Measurements from ENCODE around the gene GLRX2. TPM values are rescaled to one million over a fixed set of nuclear protein-coding genes. Genes with fewer than 3 reads are reported as not detected.
"Not testable (repeated sequence)": the region's sequence is repeated elsewhere in the genome, so short reads cannot be mapped to it uniquely, and the experiment has no call there.

GLRX2 gene
- total RNA-seq, 4 donors from 2014 or later = 5.6 to 11.0 (median 8.1) TPM

- peak; percentile 97 to 100 for DNase-seq (ENCODE audit: low spot score in 2 of 2)
- TF ChIP-seq CTCF (IDR thresholded peaks at IDR 0.05) (peak in 2 of 3 donors; percentile 91 to 95), POLR2A (IDR thresholded peaks at IDR 0.05) (no peak)
- WGBS, 2 donors = 0% methylated on average over 30 to 53 of the region's 85 CpGs
- intact Hi-C loops (cut with DNase I; ENCODE audit: low total_unique reads) = no loop called here
- peak within 1 kb of the TSS; percentile 82 for H3K4me3 ChIP-seq (ENCODE audit: low read depth, poor library complexity, severe bottlenecking)
These were observed 16.7 kb upstream of the GLRX2 start, which contains the start of gene CDC73 for GRCh38 chr1:193121616-193122593. CDC73 (plus strand) TSS chr1:193122031; CDS start chr1:193122201, 170 bp downstream.

GRCh38 chr1:193120604-193121166 is 15.5 kb upstream of the GLRX2 start:
- intact Hi-C loops (cut with DNase I; ENCODE audit: low total_unique reads) = no loop called here
- WGBS, 2 donors = 77 to 79% methylated on average over 6 of the region's 6 CpGs
- DNase-seq (ENCODE audit: low spot score in 2 of 2) = no peak
- no peak overlapping the region for H3K4me3 ChIP-seq (ENCODE audit: low read depth, poor library complexity, severe bottlenecking)
- no peak for TF ChIP-seq CTCF (IDR thresholded peaks at IDR 0.05)
- TF ChIP-seq POLR2A (IDR thresholded peaks at IDR 0.05) = no peak

GRCh38 chr1:193118803-193119730 is 13.9 kb upstream of the GLRX2 start:
- intact Hi-C loops (cut with DNase I; ENCODE audit: low total_unique reads) = no loop called here
- no peak for DNase-seq (ENCODE audit: low spot score in 2 of 2)
- 85 to 87% methylated on average over 4 of the region's 4 CpGs for WGBS, 2 donors
- H3K4me3 ChIP-seq (ENCODE audit: low read depth, poor library complexity, severe bottlenecking) = no peak overlapping the region
- TF ChIP-seq POLR2A (IDR thresholded peaks at IDR 0.05) = no peak

GRCh38 chr1:193118194-193118593 is 13.0 kb upstream of the GLRX2 start:
- DNase-seq (ENCODE audit: low spot score in 2 of 2) = no peak
- intact Hi-C loops (cut with DNase I; ENCODE audit: low total_unique reads) = no loop called here
- 89 to 92% methylated on average over 3 of the region's 3 CpGs for WGBS, 2 donors
- H3K4me3 ChIP-seq (ENCODE audit: low read depth, poor library complexity, severe bottlenecking) = no peak overlapping the region
- TF ChIP-seq POLR2A (IDR thresholded peaks at IDR 0.05) (no peak), CTCF (IDR thresholded peaks at IDR 0.05) (no peak)

GRCh38 chr1:193117167-193117566 is 12.0 kb upstream of the GLRX2 start:
- intact Hi-C loops (cut with DNase I; ENCODE audit: low total_unique reads); DNase-seq (ENCODE audit: low spot score in 2 of 2); H3K4me3 ChIP-seq (ENCODE audit: low read depth, poor library complexity, severe bottlenecking): not testable (repeated sequence)
- WGBS, 2 donors = 90 to 95% methylated on average over 6 of the region's 6 CpGs

GRCh38 chr1:193115629-193116227 is 10.5 kb upstream of the GLRX2 start:
- no peak for TF ChIP-seq POLR2A (IDR thresholded peaks at IDR 0.05)
- no peak for TF ChIP-seq CTCF (IDR thresholded peaks at IDR 0.05)
- WGBS, 2 donors = 50 to 68% methylated on average over 1 of the region's 1 CpG
- intact Hi-C loops (cut with DNase I; ENCODE audit: low total_unique reads) = no loop called here
- DNase-seq (ENCODE audit: low spot score in 2 of 2) = no peak
- H3K4me3 ChIP-seq (ENCODE audit: low read depth, poor library complexity, severe bottlenecking) = no peak overlapping the region
